ENCODE data around the gene ALG12.
A peak's percentile ranks its signal among the peaks of the same experiment; 100 is the strongest.

Gene ALG12

GRCh38 chr22:49953680-49954344, 35.6 kb upstream of the ALG12 start:
- DNase-seq = peak; percentile 1
- no peak overlapping the region for H3K4me2 ChIP-seq (ENCODE audit: low read depth, low read length)
- H3F3A ChIP-seq (ENCODE audit: insufficient read depth, low read length) = no peaks in the 10 kb centered on the region
- no peak overlapping the region for H3K9ac ChIP-seq (ENCODE audit: low read length)
- H2AFZ ChIP-seq (ENCODE audit: low read length) = no peak overlapping the region
- no peak overlapping the region for H3K4me3 ChIP-seq (ENCODE audit: low read length)
- no peak overlapping the region for H3K27ac ChIP-seq (ENCODE audit: low read length)
- no peaks in the 10 kb centered on the region for H3K9me2 ChIP-seq (replicated peaks; ENCODE audit: insufficient read depth, low read length)
- TF ChIP-seq CTCF (IDR thresholded peaks at IDR 0.05; ENCODE audit: low read length) (no peak), EZH2phosphoT487 (IDR thresholded peaks at IDR 0.05; ENCODE audit: low read length) (no peak), EZH2 (optimal IDR thresholded peaks at IDR 0.05; ENCODE audit: low read depth, low read length) (no peak)
- H3K79me2 ChIP-seq (ENCODE audit: low read length) = no peaks in the 10 kb centered on the region
- H3K9me3 ChIP-seq (replicated peaks; ENCODE audit: insufficient read depth, low read length) = no peaks in the 10 kb centered on the region
- H3K27me3 ChIP-seq (replicated peaks; ENCODE audit: insufficient read depth, low read length) = peaks cover 12% of the 10 kb centered on the region
- no peaks in the 10 kb centered on the region for H3K36me3 ChIP-seq (replicated peaks; ENCODE audit: insufficient read depth, low read length)
- no peaks in the 10 kb centered on the region for H4K20me1 ChIP-seq (ENCODE audit: insufficient read depth, low read length)
- H3K4me1 ChIP-seq (ENCODE audit: low read length) = no peaks in the 10 kb centered on the region

GRCh38 chr22:49953027-49953679, 34.9 kb upstream of the ALG12 start:
- no peak overlapping the region for H3K9ac ChIP-seq (ENCODE audit: low read length)
- H3K36me3 ChIP-seq (replicated peaks; ENCODE audit: insufficient read depth, low read length) = no peaks in the 10 kb centered on the region
- H3K27ac ChIP-seq (ENCODE audit: low read length) = no peak overlapping the region
- H3F3A ChIP-seq (ENCODE audit: insufficient read depth, low read length) = no peaks in the 10 kb centered on the region
- H3K79me2 ChIP-seq (ENCODE audit: low read length) = no peaks in the 10 kb centered on the region
- H3K4me2 ChIP-seq (ENCODE audit: low read depth, low read length) = no peak overlapping the region
- no peaks in the 10 kb centered on the region for H3K4me1 ChIP-seq (ENCODE audit: low read length)
- DNase-seq = no peak
- H3K4me3 ChIP-seq (ENCODE audit: low read length) = no peak overlapping the region
- no peaks in the 10 kb centered on the region for H4K20me1 ChIP-seq (ENCODE audit: insufficient read depth, low read length)
- peaks cover 19% of the 10 kb centered on the region for H3K27me3 ChIP-seq (replicated peaks; ENCODE audit: insufficient read depth, low read length)
- TF ChIP-seq EZH2phosphoT487 (IDR thresholded peaks at IDR 0.05; ENCODE audit: low read length) (no peak), EZH2 (optimal IDR thresholded peaks at IDR 0.05; ENCODE audit: low read depth, low read length) (no peak), CTCF (IDR thresholded peaks at IDR 0.05; ENCODE audit: low read length) (no peak)
- H3K9me3 ChIP-seq (replicated peaks; ENCODE audit: insufficient read depth, low read length) = no peaks in the 10 kb centered on the region
- H2AFZ ChIP-seq (ENCODE audit: low read length) = no peak overlapping the region
- H3K9me2 ChIP-seq (replicated peaks; ENCODE audit: insufficient read depth, low read length) = no peaks in the 10 kb centered on the region

- Histone ChIP-seq H3K79me2 (ENCODE audit: low read length) (no peaks in the 10 kb centered on the region), H3K9me2 (replicated peaks; ENCODE audit: insufficient read depth, low read length) (no peaks in the 10 kb centered on the region), H3K4me3 (ENCODE audit: low read length) (no peak overlapping the region), H3K9me3 (replicated peaks; ENCODE audit: insufficient read depth, low read length) (no peaks in the 10 kb centered on the region), H4K20me1 (ENCODE audit: insufficient read depth, low read length) (no peaks in the 10 kb centered on the region), H3F3A (ENCODE audit: insufficient read depth, low read length) (no peaks in the 10 kb centered on the region), H3K9ac (ENCODE audit: low read length) (no peak overlapping the region), H3K27ac (ENCODE audit: low read length) (no peak overlapping the region), H2AFZ (ENCODE audit: low read length) (no peak overlapping the region), H3K4me1 (ENCODE audit: low read length) (no peaks in the 10 kb centered on the region), H3K4me2 (ENCODE audit: low read depth, low read length) (no peak overlapping the region), H3K36me3 (replicated peaks; ENCODE audit: insufficient read depth, low read length) (no peaks in the 10 kb centered on the region), H3K27me3 (replicated peaks; ENCODE audit: insufficient read depth, low read length) (peaks cover 28% of the 10 kb centered on the region)
- no peak for TF ChIP-seq EZH2 (optimal IDR thresholded peaks at IDR 0.05; ENCODE audit: low read depth, low read length)
- TF ChIP-seq EZH2phosphoT487 (IDR thresholded peaks at IDR 0.05; ENCODE audit: low read length) = no peak
- TF ChIP-seq CTCF (IDR thresholded peaks at IDR 0.05; ENCODE audit: low read length) = no peak
- DNase-seq = no peak
Observed at GRCh38 chr22:49951986-49952896, 34.0 kb upstream of the ALG12 start.
